Immature natural killer cell (primary cell): ENCODE data around the gene DIP2C. TPM values are rescaled to one million over a fixed set of nuclear protein-coding genes. Genes with fewer than 3 reads are reported as not detected.

ENCODE experiments used
- DNase-seq, 3 donors: peaks; one replicate each; pipeline ENCODE4 v3.0.0; 2022; ENCODE audit warnings: mixed read lengths in 1 of 3
- H3K27ac Mint-ChIP-seq, 6 donors: one replicate each; pipeline ENCODE4 v1.8.0; 2020; ENCODE audit warnings: mixed read lengths in 6 of 6, mild to moderate bottlenecking in 5 of 6, inconsistent platforms in 4 of 6, moderate library complexity in 3 of 6
- H3K27me3 Mint-ChIP-seq, 3 donors: one replicate each; pipeline ENCODE4 v1.8.0; 2020 to 2021; ENCODE audit warnings: low read depth in 3 of 3, mild to moderate bottlenecking in 3 of 3, mixed read lengths in 3 of 3, moderate library complexity in 3 of 3, inconsistent platforms in 1 of 3
- H3K36me3 Mint-ChIP-seq, 3 donors: one replicate each; pipeline ENCODE4 v1.8.0; 2020; ENCODE audit warnings: mixed read lengths in 3 of 3, inconsistent platforms in 2 of 3, mild to moderate bottlenecking in 2 of 3
- H3K4me1 Mint-ChIP-seq, 2 donors: one replicate each; pipeline ENCODE4 v1.8.0; 2020; ENCODE audit warnings: inconsistent platforms in 2 of 2, mild to moderate bottlenecking in 2 of 2, mixed read lengths in 2 of 2, moderate library complexity in 1 of 2
- H3K4me3 Mint-ChIP-seq, 5 donors: one replicate each; pipeline ENCODE4 v1.8.0; 2020; ENCODE audit warnings: mild to moderate bottlenecking in 5 of 5, mixed read lengths in 5 of 5, inconsistent platforms in 3 of 5, moderate library complexity in 3 of 5
- H3K9me3 Mint-ChIP-seq, 6 donors: one replicate each; pipeline ENCODE4 v1.8.0; 2020; ENCODE audit warnings: mild to moderate bottlenecking in 6 of 6, mixed read lengths in 6 of 6, inconsistent platforms in 4 of 6, moderate library complexity in 3 of 6
- polyA plus RNA-seq, 3 donors: library from polyadenylated mRNA; unstranded; fragments of 300-500 nt; fragmentation: Illumina TruSeq; gene quantifications; one replicate each; pipeline ENCODE4 v1.2.3, GENCODE V29; 2021

Gene DIP2C
- polyA plus RNA-seq, 3 donors from 2014 or later: 0.06 to 0.41 TPM; not detected in 1

- Mint-ChIP-seq H3K4me1 (no peaks in the 10 kb centered on the region), H3K27me3 (peaks cover 1 to 13% (median 5%) of the 10 kb centered on the region in 3 donors), H3K9me3 (no peaks in the 10 kb centered on the region), H3K4me3 (no peak overlapping the region), H3K27ac (no peak overlapping the region), H3K36me3 (no peaks in the 10 kb centered on the region)
- DNase-seq: no peak
Observed at GRCh38 chr10:575402-576129, 113.9 kb downstream of the DIP2C start.

GRCh38 chr10:572696-573095 is 116.8 kb downstream of the DIP2C start:
- Mint-ChIP-seq H3K36me3 (no peaks in the 10 kb centered on the region), H3K27ac (no peak overlapping the region), H3K4me1 (no peaks in the 10 kb centered on the region), H3K9me3 (peaks cover 0 to 3% (median 0%) of the 10 kb centered on the region in 6 donors), H3K4me3 (no peak overlapping the region), H3K27me3 (peaks cover 0 to 12% (median 8%) of the 10 kb centered on the region in 3 donors)
- no peak for DNase-seq

GRCh38 chr10:571688-572451 is 117.6 kb downstream of the DIP2C start:
- Mint-ChIP-seq H3K27ac (no peak overlapping the region), H3K9me3 (peaks cover 0 to 3% (median 0%) of the 10 kb centered on the region in 6 donors), H3K36me3 (no peaks in the 10 kb centered on the region), H3K4me1 (no peaks in the 10 kb centered on the region), H3K4me3 (no peak overlapping the region), H3K27me3 (peaks cover 0 to 17% (median 8%) of the 10 kb centered on the region in 3 donors)
- no peak for DNase-seq

GRCh38 chr10:571166-571565 is 118.3 kb downstream of the DIP2C start:
- peaks cover 0 to 17% (median 8%) of the 10 kb centered on the region in 3 donors for H3K27me3 Mint-ChIP-seq
- no peaks in the 10 kb centered on the region for H3K36me3 Mint-ChIP-seq
- H3K27ac Mint-ChIP-seq: no peak overlapping the region
- DNase-seq: no peak
- no peaks in the 10 kb centered on the region for H3K4me1 Mint-ChIP-seq
- H3K4me3 Mint-ChIP-seq: no peak overlapping the region
- peaks cover 0 to 3% (median 0%) of the 10 kb centered on the region in 6 donors for H3K9me3 Mint-ChIP-seq

- Mint-ChIP-seq H3K4me3 (no peak overlapping the region), H3K4me1 (no peaks in the 10 kb centered on the region), H3K27ac (no peak overlapping the region), H3K27me3 (peaks cover 0 to 19% (median 8%) of the 10 kb centered on the region in 3 donors), H3K9me3 (peaks cover 0 to 3% (median 0%) of the 10 kb centered on the region in 6 donors), H3K36me3 (no peaks in the 10 kb centered on the region)
- DNase-seq: no peak
Observed at GRCh38 chr10:570628-571163, 118.8 kb downstream of the DIP2C start.

GRCh38 chr10:569961-570627 is 119.4 kb downstream of the DIP2C start:
- H3K27me3 Mint-ChIP-seq: peaks cover 3 to 20% (median 8%) of the 10 kb centered on the region in 3 donors
- peaks cover 0 to 3% (median 0%) of the 10 kb centered on the region in 6 donors for H3K9me3 Mint-ChIP-seq
- no peaks in the 10 kb centered on the region for H3K36me3 Mint-ChIP-seq
- H3K27ac Mint-ChIP-seq: no peak overlapping the region
- no peaks in the 10 kb centered on the region for H3K4me1 Mint-ChIP-seq
- H3K4me3 Mint-ChIP-seq: no peak overlapping the region
- no peak for DNase-seq

GRCh38 chr10:568848-569247 is 120.6 kb downstream of the DIP2C start:
- no peak overlapping the region for H3K27ac Mint-ChIP-seq
- H3K4me3 Mint-ChIP-seq: no peak overlapping the region
- H3K9me3 Mint-ChIP-seq: peaks cover 0 to 3% (median 1%) of the 10 kb centered on the region in 6 donors
- no peak for DNase-seq
- no peaks in the 10 kb centered on the region for H3K4me1 Mint-ChIP-seq
- H3K36me3 Mint-ChIP-seq: no peaks in the 10 kb centered on the region
- H3K27me3 Mint-ChIP-seq: peaks cover 6 to 17% (median 13%) of the 10 kb centered on the region in 3 donors

- DNase-seq: no peak
- H3K27me3 Mint-ChIP-seq: peaks cover 6 to 15% (median 10%) of the 10 kb centered on the region in 3 donors
- no peak overlapping the region for H3K27ac Mint-ChIP-seq
- no peaks in the 10 kb centered on the region for H3K36me3 Mint-ChIP-seq
- H3K4me3 Mint-ChIP-seq: no peak overlapping the region
- no peaks in the 10 kb centered on the region for H3K4me1 Mint-ChIP-seq
- peaks cover 0 to 6% (median 1%) of the 10 kb centered on the region in 6 donors for H3K9me3 Mint-ChIP-seq
Observed at GRCh38 chr10:567869-568268, 121.6 kb downstream of the DIP2C start.

GRCh38 chr10:566241-566885 is 123.1 kb downstream of the DIP2C start:
- Mint-ChIP-seq H3K9me3 (peaks cover 0 to 6% (median 1%) of the 10 kb centered on the region in 6 donors), H3K4me3 (no peak overlapping the region), H3K36me3 (no peaks in the 10 kb centered on the region), H3K27ac (no peak overlapping the region), H3K4me1 (no peaks in the 10 kb centered on the region), H3K27me3 (peaks cover 8 to 13% (median 10%) of the 10 kb centered on the region in 3 donors)
- DNase-seq: no peak

- Mint-ChIP-seq H3K27me3 (peaks cover 8 to 13% (median 10%) of the 10 kb centered on the region in 3 donors), H3K27ac (no peak overlapping the region), H3K9me3 (peaks cover 0 to 6% (median 1%) of the 10 kb centered on the region in 6 donors), H3K4me3 (no peak overlapping the region), H3K36me3 (no peaks in the 10 kb centered on the region), H3K4me1 (no peaks in the 10 kb centered on the region)
- DNase-seq: no peak
Observed at GRCh38 chr10:565676-566075, 123.8 kb downstream of the DIP2C start.

GRCh38 chr10:565146-565545 is 124.3 kb downstream of the DIP2C start:
- DNase-seq: no peak
- no peaks in the 10 kb centered on the region for H3K36me3 Mint-ChIP-seq
- H3K4me1 Mint-ChIP-seq: no peaks in the 10 kb centered on the region
- H3K4me3 Mint-ChIP-seq: no peak overlapping the region
- peaks cover 8 to 13% (median 10%) of the 10 kb centered on the region in 3 donors for H3K27me3 Mint-ChIP-seq
- peaks cover 0 to 6% (median 0%) of the 10 kb centered on the region in 6 donors for H3K9me3 Mint-ChIP-seq
- no peak overlapping the region for H3K27ac Mint-ChIP-seq

GRCh38 chr10:563827-564226 is 125.6 kb downstream of the DIP2C start:
- Mint-ChIP-seq H3K4me3 (no peak overlapping the region), H3K36me3 (no peaks in the 10 kb centered on the region), H3K9me3 (peaks cover 0 to 6% (median 0%) of the 10 kb centered on the region in 6 donors), H3K4me1 (no peaks in the 10 kb centered on the region), H3K27ac (no peak overlapping the region), H3K27me3 (peaks cover 8 to 16% (median 9%) of the 10 kb centered on the region in 3 donors)
- DNase-seq: no peak

- peaks cover 0 to 6% (median 0%) of the 10 kb centered on the region in 6 donors for H3K9me3 Mint-ChIP-seq
- no peaks in the 10 kb centered on the region for H3K4me1 Mint-ChIP-seq
- H3K36me3 Mint-ChIP-seq: no peaks in the 10 kb centered on the region
- H3K27me3 Mint-ChIP-seq: peaks cover 7 to 14% (median 8%) of the 10 kb centered on the region in 3 donors
- no peak for DNase-seq
- H3K4me3 Mint-ChIP-seq: no peak overlapping the region
- no peak overlapping the region for H3K27ac Mint-ChIP-seq
Observed at GRCh38 chr10:562142-562541, 127.3 kb downstream of the DIP2C start.
